ENCODE results near the gene OR5D16.
"Not testable (repeated sequence)": the region's sequence is repeated elsewhere in the genome, so short reads cannot be mapped to it uniquely, and the experiment has no call there.

The OR5D16 gene

DNA sequence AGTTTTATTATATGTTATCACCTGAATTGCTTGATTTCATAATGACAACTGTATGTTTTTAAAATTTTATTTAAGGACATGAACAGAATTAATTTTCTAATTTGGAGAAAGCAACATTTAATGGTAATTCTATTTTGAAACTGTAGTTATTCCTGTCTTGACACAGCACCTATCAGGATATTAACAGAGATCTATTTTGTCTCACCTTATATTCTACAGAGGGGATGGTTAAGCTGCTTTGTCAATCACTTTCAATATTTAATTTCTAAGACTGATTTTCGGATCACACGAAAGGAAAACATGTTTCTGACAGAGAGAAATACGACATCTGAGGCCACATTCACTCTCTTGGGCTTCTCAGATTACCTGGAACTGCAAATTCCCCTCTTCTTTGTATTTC lies at the start of gene OR5D16:
OR5D16 (plus strand) TSS at position 301 of the 400 bp plus-strand sequence; CDS start at position 301, 0 bp downstream.
- DNase-seq, result no peak

- DNase-seq, result no peak
Observed at GRCh38 chr11:55791606-55792005, 46.9 kb upstream of the OR5D16 start.

- DNase-seq, result no peak
Observed at GRCh38 chr11:55793321-55793720, 45.2 kb upstream of the OR5D16 start.

DNA sequence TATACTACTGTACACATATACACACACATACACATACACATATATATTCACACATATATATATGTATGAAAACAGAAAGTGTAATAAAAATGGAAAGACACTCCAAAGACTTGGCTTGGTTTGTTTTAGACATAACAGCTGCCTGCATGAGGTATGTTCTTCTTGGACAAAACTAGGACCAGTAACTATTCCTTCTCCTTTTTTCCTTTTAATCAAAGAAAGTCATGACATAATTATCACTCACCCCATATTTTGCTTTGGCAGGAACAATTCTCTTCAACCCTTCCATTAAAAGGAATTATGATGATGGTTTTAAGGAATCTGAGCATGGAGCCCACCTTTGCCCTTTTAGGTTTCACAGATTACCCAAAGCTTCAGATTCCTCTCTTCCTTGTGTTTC lies 43.3 kb upstream of the OR5D16 start, which contains the start of gene OR5D14:
OR5D14 (plus strand) TSS at position 301 of the 400 bp plus-strand sequence; CDS start at position 301, 0 bp downstream.
- no peak for DNase-seq

DNA sequence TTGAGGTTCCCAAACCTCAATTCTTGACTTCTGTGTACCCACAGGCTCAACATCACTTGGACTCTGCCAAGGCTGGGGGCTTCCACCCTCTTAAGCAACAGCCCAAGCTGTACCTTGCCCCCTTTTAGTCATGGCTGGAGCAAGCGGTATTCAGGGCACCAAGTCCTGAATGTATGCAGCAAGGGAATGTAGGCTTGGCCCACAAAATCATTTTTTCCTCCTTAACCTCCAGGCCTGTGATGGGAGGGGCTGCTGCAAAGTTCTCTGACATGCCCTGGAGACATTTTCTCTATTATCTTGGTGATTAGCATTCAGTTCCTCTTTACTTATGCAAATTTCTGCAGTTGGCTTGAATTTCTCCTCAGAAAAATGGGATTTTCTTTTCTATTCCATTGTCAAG lies 32.3 kb upstream of the OR5D16 start:
- no peak for DNase-seq

- no peak for DNase-seq
Observed at GRCh38 chr11:55811067-55811466, 27.5 kb upstream of the OR5D16 start, which contains the start of gene OR5L1. Gene OR5L1 (plus strand): TSS chr11:55811367. CDS start chr11:55811467, 100 bp downstream.

DNA sequence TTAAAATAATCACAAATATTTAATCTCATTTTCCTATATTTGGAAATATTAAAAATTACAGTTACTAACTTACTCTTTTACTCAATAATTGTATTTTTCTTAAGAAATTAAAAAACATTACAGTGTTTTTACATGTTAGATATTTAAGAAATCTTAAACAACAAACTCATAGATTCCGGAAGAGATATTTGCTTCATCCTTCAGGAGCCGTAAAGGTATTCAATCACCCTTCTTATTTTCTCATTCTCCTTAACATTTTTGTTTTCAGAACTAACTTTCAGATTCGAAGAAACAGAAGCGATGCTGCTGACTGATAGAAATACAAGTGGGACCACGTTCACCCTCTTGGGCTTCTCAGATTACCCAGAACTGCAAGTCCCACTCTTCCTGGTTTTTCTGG lies 19.2 kb upstream of the OR5D16 start, which contains the start of gene OR5D18:
OR5D18 (plus strand) TSS at position 301 of the 400 bp plus-strand sequence; CDS start at position 301, 0 bp downstream.
- no peak for DNase-seq

DNA sequence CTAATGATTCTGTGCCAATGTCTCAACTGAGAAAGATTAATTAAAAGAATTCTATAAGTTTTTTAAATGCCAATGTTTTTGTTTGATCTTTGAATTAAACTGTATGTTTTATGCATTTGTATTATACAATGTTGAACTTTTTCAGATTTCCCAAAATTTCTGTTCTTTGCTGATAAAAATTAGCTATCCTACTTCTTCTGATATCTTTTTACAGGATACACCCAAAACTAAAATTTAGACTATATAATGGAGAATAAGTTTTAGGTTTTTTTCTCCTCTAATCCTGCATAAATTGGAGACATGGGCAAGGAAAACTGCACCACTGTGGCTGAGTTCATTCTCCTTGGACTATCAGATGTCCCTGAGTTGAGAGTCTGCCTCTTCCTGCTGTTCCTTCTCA lies 11.6 kb upstream of the OR5D16 start, which contains the start of gene OR5L2:
OR5L2 (plus strand) TSS at position 301 of the 400 bp plus-strand sequence; CDS start at position 301, 0 bp downstream.
- DNase-seq, result no peak

- no peak for DNase-seq
Observed at GRCh38 chr11:55847453-55847852, 8.9 kb downstream of the OR5D16 start.

- DNase-seq, result no peak
Observed at GRCh38 chr11:55849037-55849436, 10.5 kb downstream of the OR5D16 start.

- no peak for DNase-seq
Observed at GRCh38 chr11:55852141-55852540, 13.6 kb downstream of the OR5D16 start.

GRCh38 chr11:55854704-55855103 lies 16.2 kb downstream of the OR5D16 start:
- no peak for DNase-seq

DNA sequence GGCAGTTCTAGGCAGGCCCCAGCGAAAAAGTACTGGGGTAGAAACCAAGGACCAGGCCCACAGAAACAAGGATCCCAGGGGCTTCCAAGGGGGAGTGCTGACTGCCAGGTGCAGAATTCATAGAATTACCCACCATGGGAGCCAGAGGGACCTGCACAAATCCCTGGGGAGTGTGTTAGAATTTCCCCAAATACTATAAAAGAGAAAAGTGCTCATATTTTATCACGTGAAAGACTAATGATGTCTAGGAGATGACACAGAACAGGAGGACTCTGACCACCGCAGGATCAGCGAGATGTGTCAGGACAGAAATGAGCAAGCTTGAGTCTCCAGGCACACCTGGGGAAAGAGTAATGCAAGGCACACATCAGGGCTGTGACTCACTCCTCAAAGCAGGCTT lies 28.8 kb downstream of the OR5D16 start:
- DNase-seq, result not testable (repeated sequence)

GRCh38 chr11:55872731-55873130 lies 34.2 kb downstream of the OR5D16 start:
- DNase-seq, result not testable (repeated sequence)

DNA sequence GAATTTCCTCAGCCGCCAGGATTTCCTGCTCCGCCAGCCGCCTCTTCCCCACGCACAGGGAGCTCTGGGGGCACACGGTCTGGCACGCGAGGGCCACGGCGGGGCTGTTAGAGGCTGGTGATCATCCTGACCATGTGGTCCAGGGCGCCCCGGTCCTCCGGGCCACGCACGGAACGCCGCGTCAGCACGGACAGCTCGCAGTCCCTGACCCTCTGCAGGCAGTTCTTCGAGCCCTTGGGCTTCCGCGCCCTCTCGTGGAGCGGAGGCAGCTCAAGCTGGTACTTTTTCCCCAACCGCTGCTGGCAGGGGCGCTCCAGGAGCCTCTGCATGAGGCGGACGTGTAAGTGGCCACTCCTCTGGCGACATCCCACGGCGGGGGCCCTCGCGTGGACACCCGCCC lies 34.6 kb downstream of the OR5D16 start:
- not testable (repeated sequence) for DNase-seq

DNA sequence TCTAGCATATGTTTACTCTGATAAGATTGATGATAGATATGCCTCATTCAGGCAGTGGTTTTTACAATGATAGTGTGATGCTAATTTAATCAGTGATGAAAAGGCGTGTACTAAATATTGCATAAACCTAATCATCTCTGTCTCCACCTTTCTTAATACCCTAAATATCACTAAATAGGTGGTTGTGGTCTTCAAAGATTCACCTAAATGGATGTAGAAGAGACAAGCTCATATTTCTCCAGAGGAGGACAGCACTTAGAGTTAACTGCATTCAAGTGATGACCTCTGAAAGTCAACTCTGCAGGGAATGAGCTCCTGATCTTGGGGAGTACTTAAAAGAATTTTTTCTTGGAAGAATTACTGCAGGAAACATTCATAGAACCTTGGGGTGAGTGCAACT lies 44.4 kb downstream of the OR5D16 start, which contains the start of gene TRIM51:
TRIM51 (plus strand) TSS at position 301 of the 400 bp plus-strand sequence. CDS start 2,132 bp downstream, outside the sequence.
- not testable (repeated sequence) for DNase-seq

DNA sequence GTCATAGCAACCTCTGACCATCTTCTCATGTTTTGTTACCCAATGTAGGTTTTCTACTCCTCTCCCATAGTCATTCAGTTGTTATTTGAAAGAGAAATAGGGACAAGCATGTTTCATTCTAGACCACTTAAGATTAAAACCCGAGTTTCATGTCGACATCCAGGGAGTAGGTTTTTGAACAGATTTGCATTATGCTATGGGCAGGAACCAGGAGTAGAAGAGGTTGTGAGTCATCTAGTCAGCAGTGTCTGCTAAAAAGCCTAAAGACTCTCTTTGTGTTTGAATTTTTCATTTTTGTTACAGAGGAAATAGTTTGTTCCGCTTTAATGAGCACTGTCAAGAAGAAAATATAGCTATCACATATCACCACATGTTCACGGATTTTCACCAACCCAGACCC lies 46.4 kb downstream of the OR5D16 start:
- not testable (repeated sequence) for DNase-seq

- DNase-seq, result not testable (repeated sequence)
Observed at GRCh38 chr11:55885481-55885880, 46.9 kb downstream of the OR5D16 start.
